ENCODE measurements around the gene EPOP. TPM values are rescaled to one million over a fixed set of nuclear protein-coding genes. Genes with fewer than 3 reads are reported as not detected.

The EPOP gene
- total and polyA plus RNA-seq, 2 of the 8 experiments (the other 6 are each of a cell fraction or from before 2014, with no cell fraction given), result 1.5 to 3.3 TPM

- no peak for TF ChIP-seq GTF2F1 (IDR thresholded peaks at IDR 0.05; ENCODE audit: borderline replicate concordance, low read depth, low read length)
- no peak for TF ChIP-seq TEAD4 (IDR thresholded peaks at IDR 0.05; ENCODE audit: low read depth, low read length)
- TF ChIP-seq NRF1 (IDR thresholded peaks at IDR 0.05; ENCODE audit: low read depth, low read length), result no peak
- TF ChIP-seq SP4 (IDR thresholded peaks at IDR 0.05; ENCODE audit: low read length), result no peak
- no peak for TF ChIP-seq EP300 (IDR thresholded peaks at IDR 0.05; ENCODE audit: borderline replicate concordance in 1 of 2, low read depth in 2 of 2, low read length in 2 of 2)
- no peak for TF ChIP-seq E2F6 (IDR thresholded peaks at IDR 0.05)
- no peak for TF ChIP-seq CHD7 (IDR thresholded peaks at IDR 0.05; ENCODE audit: insufficient replicate concordance, low read length)
- no peak for TF ChIP-seq KDM4A (IDR thresholded peaks at IDR 0.05; ENCODE audit: low read depth, low read length, severe bottlenecking)
- no peak for TF ChIP-seq POLR2A (IDR thresholded peaks at IDR 0.05; ENCODE audit: control extremely low read depth in 1 of 2, low read depth in 2 of 2, low read length in 2 of 2)
Measured at GRCh38 chr17:38707678-38708351, 33.1 kb upstream of the EPOP start (continued).
